Mesodermal cell (in vitro differentiated cells): ENCODE measurements around the gene CST11.

ENCODE experiments used
- H3K27ac ChIP-seq: 2 replicates; pipeline ENCODE4 v1.7.0; 2013; ENCODE audit warnings: mild to moderate bottlenecking, low read depth, low read length, moderate library complexity; ENCODE audit not compliant: severe bottlenecking
- H3K36me3 ChIP-seq: 2 replicates; pipeline ENCODE4 v1.7.1; 2013; ENCODE audit warnings: mild to moderate bottlenecking, low read length, moderate library complexity; ENCODE audit not compliant: control insufficient read depth, insufficient read depth
- H3K4me1 ChIP-seq: one replicate; pipeline ENCODE4 v1.7.1; 2013; ENCODE audit warnings: mild to moderate bottlenecking, low read length; ENCODE audit not compliant: insufficient read depth, control insufficient read depth, poor library complexity, severe bottlenecking
- H3K4me3 ChIP-seq: 2 replicates; pipeline ENCODE4 v1.7.0; 2013; ENCODE audit warnings: low read length, control low read depth, mild to moderate bottlenecking; ENCODE audit not compliant: insufficient read depth, poor library complexity, severe bottlenecking; ENCODE audit errors: extremely low read depth
- H3K9me3 ChIP-seq: 2 replicates; pipeline ENCODE4 v1.7.1; 2013; ENCODE audit warnings: mild to moderate bottlenecking, low read length, moderate library complexity; ENCODE audit not compliant: control insufficient read depth
- WGBS, 2 experiments: methylation state at CpG; one replicate each; pipeline ENCODE4 v1.1.5; 2013; ENCODE audit warnings: missing lambda C conversion rate in 2 of 2; ENCODE audit not compliant: insufficient coverage in 2 of 2; 5-methylcytosine and 5-hydroxymethylcytosine counted together

CST11 gene

DNA sequence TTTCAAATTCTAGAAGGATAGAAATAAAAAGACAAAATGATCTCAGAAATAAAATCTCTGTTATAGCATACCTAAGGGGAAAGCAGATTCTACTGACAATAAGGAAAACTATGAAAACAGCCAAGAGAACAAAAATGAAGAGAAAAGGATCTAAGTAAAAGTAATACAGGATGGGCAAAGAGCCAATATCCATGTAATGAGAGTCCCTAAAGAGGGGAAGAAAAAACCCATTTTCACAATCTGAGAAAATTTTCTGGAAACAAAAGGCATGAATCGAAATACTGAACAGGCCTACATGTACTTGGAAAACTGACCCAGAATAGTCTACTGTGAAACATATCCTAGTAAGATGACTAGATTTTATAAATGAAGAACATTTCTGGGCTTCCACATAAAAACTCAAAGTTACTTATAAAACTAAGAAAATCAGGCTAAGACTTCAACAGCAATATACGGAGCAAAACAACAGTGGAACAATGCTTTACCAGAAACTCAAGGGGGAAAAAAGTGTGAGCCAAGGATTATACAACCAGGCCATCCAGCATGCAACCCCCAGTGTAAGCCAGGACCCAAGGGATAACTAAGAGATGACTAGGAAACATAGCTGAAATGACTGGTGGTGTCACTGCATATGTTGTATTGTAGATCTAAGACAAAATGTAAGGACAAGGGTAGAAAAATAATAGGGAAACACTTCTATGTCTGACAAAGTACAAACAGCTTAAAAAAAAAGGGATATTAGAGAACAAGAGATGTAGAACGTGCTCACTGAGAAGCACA is 41.6 kb downstream of the CST11 start:
- H3K36me3 ChIP-seq, result no peaks in the 10 kb centered on the region
- no peak overlapping the region for H3K27ac ChIP-seq
- H3K4me1 ChIP-seq, result peaks cover 12% of the 10 kb centered on the region
- H3K4me3 ChIP-seq, result no peak overlapping the region
- WGBS, 2 experiments, result 100% methylated on average over 1 of the region's 3 CpGs
- no peaks in the 10 kb centered on the region for H3K9me3 ChIP-seq

DNA sequence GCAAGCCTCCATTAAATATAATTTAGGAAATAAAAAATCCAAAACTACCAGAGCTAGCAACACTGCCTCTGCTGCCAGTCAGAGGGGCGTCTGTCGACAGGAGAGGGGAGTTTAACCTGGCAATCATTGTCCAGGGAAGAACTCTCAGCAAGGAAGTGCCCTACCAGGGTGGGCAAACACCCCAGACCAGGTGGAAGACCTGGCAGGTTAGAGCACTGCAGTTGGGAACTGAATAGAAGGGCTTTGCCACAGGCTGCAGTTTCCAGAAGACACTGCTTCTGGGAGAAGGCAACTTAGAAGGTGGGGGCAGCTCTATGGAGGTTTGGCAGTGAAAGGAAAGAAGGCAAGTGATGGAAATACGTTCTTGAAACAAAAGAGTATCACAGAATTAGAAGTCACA is 42.9 kb downstream of the CST11 start:
- Histone ChIP-seq H3K4me1 (peaks cover 12% of the 10 kb centered on the region), H3K36me3 (no peaks in the 10 kb centered on the region), H3K27ac (no peak overlapping the region), H3K9me3 (no peaks in the 10 kb centered on the region), H3K4me3 (no peak overlapping the region)
- WGBS, 2 experiments, result 92 to 96% methylated on average over 2 to 3 of the region's 3 CpGs

- WGBS, 2 experiments, result no CpG with 5 or more reads among the region's 2 CpGs
- H3K4me1 ChIP-seq, result peaks cover 12% of the 10 kb centered on the region
- H3K4me3 ChIP-seq, result no peak overlapping the region
- no peaks in the 10 kb centered on the region for H3K9me3 ChIP-seq
- H3K36me3 ChIP-seq, result no peaks in the 10 kb centered on the region
- no peak overlapping the region for H3K27ac ChIP-seq
These were observed 43.7 kb downstream of the CST11 start for GRCh38 chr20:23408957-23409356.

DNA sequence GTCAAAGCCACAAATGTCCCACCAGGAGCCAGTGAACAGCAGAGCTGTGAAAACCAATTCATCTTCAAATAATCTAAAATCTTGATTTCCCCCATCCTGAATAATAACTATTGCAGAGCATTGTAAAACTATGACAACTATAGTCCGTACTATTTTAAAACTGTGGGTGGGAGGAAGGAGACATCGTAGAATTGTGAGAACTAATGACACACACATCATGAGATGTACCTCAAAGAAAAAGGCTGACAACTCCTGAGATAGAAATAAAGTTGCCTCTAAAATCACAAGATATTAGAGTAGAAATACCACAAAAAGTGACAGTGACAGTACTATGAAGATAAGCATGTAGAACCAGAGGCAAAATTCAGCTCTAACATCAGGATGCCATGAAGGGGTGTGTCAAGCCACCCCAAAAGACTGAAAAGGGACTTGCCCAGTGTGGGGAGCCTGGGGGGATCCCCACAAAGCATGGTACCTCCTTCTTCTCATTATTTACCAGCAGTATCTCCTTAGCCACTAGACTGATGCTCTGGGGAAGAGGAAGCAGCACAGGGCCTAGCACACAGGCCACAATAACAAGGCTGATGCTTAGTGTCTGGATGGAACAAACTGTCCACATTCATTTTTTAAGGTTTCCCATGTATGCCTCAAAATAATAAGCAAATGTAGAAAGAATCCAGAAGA is 44.8 kb downstream of the CST11 start:
- WGBS, 2 experiments, result no CpG with 5 or more reads among the region's 2 CpGs
- Histone ChIP-seq H3K27ac (no peak overlapping the region), H3K4me1 (peaks cover 12% of the 10 kb centered on the region), H3K36me3 (no peaks in the 10 kb centered on the region), H3K9me3 (no peaks in the 10 kb centered on the region), H3K4me3 (no peak overlapping the region)

DNA sequence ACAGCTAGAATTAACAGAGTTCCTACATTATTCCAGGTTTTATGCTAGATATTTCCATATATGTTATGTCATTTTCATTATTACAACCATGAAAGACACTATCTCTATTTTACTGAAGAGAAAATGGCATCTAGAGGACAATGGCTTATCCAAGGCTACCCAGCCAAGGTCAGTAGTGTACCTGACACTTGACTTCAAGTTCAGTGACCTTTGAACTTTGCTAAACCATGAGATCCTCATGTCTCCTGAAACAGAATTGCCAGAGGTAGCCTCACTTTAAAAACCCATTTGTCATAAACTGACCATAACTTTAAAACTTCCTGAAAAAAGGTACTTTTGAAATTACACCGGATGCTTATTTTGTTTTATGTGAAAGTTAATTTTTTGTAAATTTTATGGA is 45.8 kb downstream of the CST11 start:
- peaks cover 6% of the 10 kb centered on the region for H3K36me3 ChIP-seq
- H3K9me3 ChIP-seq, result no peaks in the 10 kb centered on the region
- H3K27ac ChIP-seq, result no peak overlapping the region
- peaks cover 7% of the 10 kb centered on the region for H3K4me1 ChIP-seq
- no CpG with 5 or more reads among the region's 1 CpG for WGBS, 2 experiments
- H3K4me3 ChIP-seq, result no peak overlapping the region

DNA sequence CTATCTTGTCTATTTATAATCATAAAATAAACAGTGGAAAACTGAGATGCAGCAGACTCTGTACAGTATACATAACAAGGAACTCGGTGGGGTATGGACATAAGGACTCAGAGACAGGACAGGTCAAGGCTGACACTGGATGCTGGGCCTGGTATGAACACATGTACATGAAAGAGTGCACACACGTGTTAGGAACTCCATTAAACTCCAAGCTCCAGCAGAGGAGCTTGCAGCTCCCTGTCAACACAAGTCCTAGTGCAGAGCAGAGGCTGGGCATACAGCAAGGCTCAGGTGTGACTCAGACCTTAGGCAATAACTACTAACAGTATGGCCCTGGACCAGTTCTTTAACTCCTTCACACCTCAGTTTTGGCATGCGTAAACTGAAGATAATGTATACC is 48.5 kb downstream of the CST11 start:
- Histone ChIP-seq H3K36me3 (peaks cover 17% of the 10 kb centered on the region), H3K9me3 (no peaks in the 10 kb centered on the region), H3K4me1 (no peaks in the 10 kb centered on the region), H3K4me3 (no peak overlapping the region), H3K27ac (no peak overlapping the region)
- 90 to 94% methylated on average over 2 of the region's 3 CpGs for WGBS, 2 experiments

DNA sequence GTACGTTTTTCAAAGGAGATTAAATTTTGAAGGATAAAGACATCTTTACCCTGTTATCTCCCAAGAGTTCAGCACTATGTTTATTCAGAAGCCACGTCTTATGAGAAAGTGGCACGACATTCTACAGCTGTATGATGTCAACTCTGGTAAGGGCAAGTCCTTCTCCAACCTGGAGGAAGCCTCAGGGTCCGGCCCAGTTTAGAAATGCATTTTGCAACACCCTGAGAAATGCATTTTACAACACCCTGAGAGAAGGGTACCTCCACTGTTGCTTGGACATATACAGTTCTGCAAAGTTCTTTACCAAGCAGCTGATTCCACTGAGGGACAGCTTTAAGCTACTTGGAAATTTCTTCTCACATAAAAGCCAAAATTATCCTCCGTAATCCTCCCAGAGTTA is 48.9 kb downstream of the CST11 start:
- H3K9me3 ChIP-seq, result no peaks in the 10 kb centered on the region
- H3K4me3 ChIP-seq, result no peak overlapping the region
- no peak overlapping the region for H3K27ac ChIP-seq
- WGBS, 2 experiments, result 86 to 97% methylated on average over 3 of the region's 5 CpGs
- H3K36me3 ChIP-seq, result peaks cover 17% of the 10 kb centered on the region
- H3K4me1 ChIP-seq, result no peaks in the 10 kb centered on the region

DNA sequence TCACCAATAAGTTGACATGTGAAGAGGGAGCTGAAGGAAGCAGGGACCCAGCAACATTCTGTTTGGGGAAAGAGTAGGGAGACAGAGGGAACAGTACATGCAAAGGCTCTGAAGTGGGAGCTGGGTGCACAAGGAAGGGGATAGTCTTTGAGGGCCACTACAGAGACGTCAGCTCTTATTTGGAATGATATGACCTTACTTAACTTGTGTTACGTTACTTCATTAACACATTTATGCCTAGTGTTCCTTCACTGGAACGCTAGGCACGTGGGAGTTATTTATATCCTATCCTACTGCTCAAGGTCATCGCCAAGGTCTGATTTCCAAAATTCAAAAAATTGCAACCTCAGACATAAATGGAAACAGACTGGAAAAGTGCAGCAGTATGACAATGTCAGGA is 51.6 kb downstream of the CST11 start:
- 96 to 100% methylated on average over 2 to 5 of the region's 5 CpGs for WGBS, 2 experiments
- H3K4me1 ChIP-seq, result peaks cover 3% of the 10 kb centered on the region
- H3K9me3 ChIP-seq, result no peaks in the 10 kb centered on the region
- no peak overlapping the region for H3K27ac ChIP-seq
- H3K36me3 ChIP-seq, result peaks cover 17% of the 10 kb centered on the region
- no peak overlapping the region for H3K4me3 ChIP-seq
